ENCODE measurements around the gene PAK1.

The PAK1 gene

GRCh38 chr11:77467233-77467632, 6.7 kb downstream of the PAK1 start:
- H3K27me3 ChIP-seq (ENCODE audit: control insufficient read depth in 5 of 5, insufficient read depth in 4 of 5, low read length in 5 of 5): no peaks in the 10 kb centered on the region
- H3K36me3 ChIP-seq (ENCODE audit: control insufficient read depth in 5 of 5, insufficient read depth in 5 of 5, low read length in 5 of 5): no peaks in the 10 kb centered on the region
- no peaks in the 10 kb centered on the region for H3K9me3 ChIP-seq (ENCODE audit: control insufficient read depth in 5 of 5, low read length in 5 of 5)
- H3K27ac ChIP-seq (ENCODE audit: low read depth, low read length): no peak overlapping the region
- no peak overlapping the region for H3K9ac ChIP-seq (ENCODE audit: low read length in 5 of 5)
- H3K4me1 ChIP-seq (ENCODE audit: control insufficient read depth in 5 of 5, insufficient read depth in 5 of 5, low read length in 5 of 5): no peaks in the 10 kb centered on the region
- H3K4me3 ChIP-seq (ENCODE audit: low read depth in 1 of 5, low read length in 5 of 5): no peak overlapping the region

- H3K27ac ChIP-seq (ENCODE audit: low read depth, low read length): no peak overlapping the region
- H3K9ac ChIP-seq (ENCODE audit: low read length in 5 of 5): no peak overlapping the region
- H3K27me3 ChIP-seq (ENCODE audit: control insufficient read depth in 5 of 5, insufficient read depth in 4 of 5, low read length in 5 of 5): no peaks in the 10 kb centered on the region
- no peaks in the 10 kb centered on the region for H3K9me3 ChIP-seq (ENCODE audit: control insufficient read depth in 5 of 5, low read length in 5 of 5)
- no peaks in the 10 kb centered on the region for H3K4me1 ChIP-seq (ENCODE audit: control insufficient read depth in 5 of 5, insufficient read depth in 5 of 5, low read length in 5 of 5)
- no peaks in the 10 kb centered on the region for H3K36me3 ChIP-seq (ENCODE audit: control insufficient read depth in 5 of 5, insufficient read depth in 5 of 5, low read length in 5 of 5)
- H3K4me3 ChIP-seq (ENCODE audit: low read depth in 1 of 5, low read length in 5 of 5): no peak overlapping the region
Observed at GRCh38 chr11:77457340-77457739, 16.6 kb downstream of the PAK1 start.

GRCh38 chr11:77455740-77456139, 18.2 kb downstream of the PAK1 start:
- no peak overlapping the region for H3K9ac ChIP-seq (ENCODE audit: low read length in 5 of 5)
- no peaks in the 10 kb centered on the region for H3K36me3 ChIP-seq (ENCODE audit: control insufficient read depth in 5 of 5, insufficient read depth in 5 of 5, low read length in 5 of 5)
- H3K4me3 ChIP-seq (ENCODE audit: low read depth in 1 of 5, low read length in 5 of 5): no peak overlapping the region
- no peaks in the 10 kb centered on the region for H3K4me1 ChIP-seq (ENCODE audit: control insufficient read depth in 5 of 5, insufficient read depth in 5 of 5, low read length in 5 of 5)
- no peaks in the 10 kb centered on the region for H3K27me3 ChIP-seq (ENCODE audit: control insufficient read depth in 5 of 5, insufficient read depth in 4 of 5, low read length in 5 of 5)
- no peaks in the 10 kb centered on the region for H3K9me3 ChIP-seq (ENCODE audit: control insufficient read depth in 5 of 5, low read length in 5 of 5)
- H3K27ac ChIP-seq (ENCODE audit: low read depth, low read length): no peak overlapping the region

GRCh38 chr11:77454867-77455655, 18.8 kb downstream of the PAK1 start:
- H3K9me3 ChIP-seq (ENCODE audit: control insufficient read depth in 5 of 5, low read length in 5 of 5): no peaks in the 10 kb centered on the region
- H3K27me3 ChIP-seq (ENCODE audit: control insufficient read depth in 5 of 5, insufficient read depth in 4 of 5, low read length in 5 of 5): no peaks in the 10 kb centered on the region
- no peak overlapping the region for H3K27ac ChIP-seq (ENCODE audit: low read depth, low read length)

GRCh38 chr11:77450227-77450626, 23.7 kb downstream of the PAK1 start:
- no peaks in the 10 kb centered on the region for H3K36me3 ChIP-seq (ENCODE audit: control insufficient read depth in 5 of 5, insufficient read depth in 5 of 5, low read length in 5 of 5)
- no peaks in the 10 kb centered on the region for H3K9me3 ChIP-seq (ENCODE audit: control insufficient read depth in 5 of 5, low read length in 5 of 5)
- no peak overlapping the region for H3K27ac ChIP-seq (ENCODE audit: low read depth, low read length)
- H3K27me3 ChIP-seq (ENCODE audit: control insufficient read depth in 5 of 5, insufficient read depth in 4 of 5, low read length in 5 of 5): no peaks in the 10 kb centered on the region
- no peak overlapping the region for H3K9ac ChIP-seq (ENCODE audit: low read length in 5 of 5)
- no peaks in the 10 kb centered on the region for H3K4me1 ChIP-seq (ENCODE audit: control insufficient read depth in 5 of 5, insufficient read depth in 5 of 5, low read length in 5 of 5)
- H3K4me3 ChIP-seq (ENCODE audit: low read depth in 1 of 5, low read length in 5 of 5): no peak overlapping the region

More at GRCh38 chr11:77454867-77455655, 18.8 kb downstream of the PAK1 start:
- H3K4me1 ChIP-seq (ENCODE audit: control insufficient read depth in 5 of 5, insufficient read depth in 5 of 5, low read length in 5 of 5): no peaks in the 10 kb centered on the region
- H3K4me3 ChIP-seq (ENCODE audit: low read depth in 1 of 5, low read length in 5 of 5): no peak overlapping the region
- no peak overlapping the region for H3K9ac ChIP-seq (ENCODE audit: low read length in 5 of 5)
- H3K36me3 ChIP-seq (ENCODE audit: control insufficient read depth in 5 of 5, insufficient read depth in 5 of 5, low read length in 5 of 5): no peaks in the 10 kb centered on the region

- Histone ChIP-seq H3K9me3 (ENCODE audit: control insufficient read depth in 5 of 5, low read length in 5 of 5) (no peaks in the 10 kb centered on the region), H3K4me1 (ENCODE audit: control insufficient read depth in 5 of 5, insufficient read depth in 5 of 5, low read length in 5 of 5) (no peaks in the 10 kb centered on the region), H3K9ac (ENCODE audit: low read length in 5 of 5) (no peak overlapping the region), H3K36me3 (ENCODE audit: control insufficient read depth in 5 of 5, insufficient read depth in 5 of 5, low read length in 5 of 5) (no peaks in the 10 kb centered on the region), H3K27me3 (ENCODE audit: control insufficient read depth in 5 of 5, insufficient read depth in 4 of 5, low read length in 5 of 5) (no peaks in the 10 kb centered on the region), H3K27ac (ENCODE audit: low read depth, low read length) (no peak overlapping the region), H3K4me3 (ENCODE audit: low read depth in 1 of 5, low read length in 5 of 5) (no peak overlapping the region)
Observed at GRCh38 chr11:77449784-77450183, 24.1 kb downstream of the PAK1 start.

- no peaks in the 10 kb centered on the region for H3K4me1 ChIP-seq (ENCODE audit: control insufficient read depth in 5 of 5, insufficient read depth in 5 of 5, low read length in 5 of 5)
- H3K9me3 ChIP-seq (ENCODE audit: control insufficient read depth in 5 of 5, low read length in 5 of 5): no peaks in the 10 kb centered on the region
- no peaks in the 10 kb centered on the region for H3K36me3 ChIP-seq (ENCODE audit: control insufficient read depth in 5 of 5, insufficient read depth in 5 of 5, low read length in 5 of 5)
- no peaks in the 10 kb centered on the region for H3K27me3 ChIP-seq (ENCODE audit: control insufficient read depth in 5 of 5, insufficient read depth in 4 of 5, low read length in 5 of 5)
- no peak overlapping the region for H3K4me3 ChIP-seq (ENCODE audit: low read depth in 1 of 5, low read length in 5 of 5)
- no peak overlapping the region for H3K9ac ChIP-seq (ENCODE audit: low read length in 5 of 5)
- no peak overlapping the region for H3K27ac ChIP-seq (ENCODE audit: low read depth, low read length)
Observed at GRCh38 chr11:77449060-77449521, 24.8 kb downstream of the PAK1 start.

- H3K36me3 ChIP-seq (ENCODE audit: control insufficient read depth in 5 of 5, insufficient read depth in 5 of 5, low read length in 5 of 5): no peaks in the 10 kb centered on the region
Observed at GRCh38 chr11:77448269-77448668, 25.6 kb downstream of the PAK1 start.

GRCh38 chr11:77446911-77447629, 26.8 kb downstream of the PAK1 start:
- no peak overlapping the region for H3K4me3 ChIP-seq (ENCODE audit: low read depth in 1 of 5, low read length in 5 of 5)
- no peaks in the 10 kb centered on the region for H3K36me3 ChIP-seq (ENCODE audit: control insufficient read depth in 5 of 5, insufficient read depth in 5 of 5, low read length in 5 of 5)
- no peak overlapping the region for H3K9ac ChIP-seq (ENCODE audit: low read length in 5 of 5)
- H3K27ac ChIP-seq (ENCODE audit: low read depth, low read length): no peak overlapping the region
- no peaks in the 10 kb centered on the region for H3K9me3 ChIP-seq (ENCODE audit: control insufficient read depth in 5 of 5, low read length in 5 of 5)
- H3K4me1 ChIP-seq (ENCODE audit: control insufficient read depth in 5 of 5, insufficient read depth in 5 of 5, low read length in 5 of 5): no peaks in the 10 kb centered on the region
- H3K27me3 ChIP-seq (ENCODE audit: control insufficient read depth in 5 of 5, insufficient read depth in 4 of 5, low read length in 5 of 5): no peaks in the 10 kb centered on the region

More at GRCh38 chr11:77448269-77448668, 25.6 kb downstream of the PAK1 start:
- Histone ChIP-seq H3K27ac (ENCODE audit: low read depth, low read length) (no peak overlapping the region), H3K4me3 (ENCODE audit: low read depth in 1 of 5, low read length in 5 of 5) (no peak overlapping the region), H3K9me3 (ENCODE audit: control insufficient read depth in 5 of 5, low read length in 5 of 5) (no peaks in the 10 kb centered on the region), H3K27me3 (ENCODE audit: control insufficient read depth in 5 of 5, insufficient read depth in 4 of 5, low read length in 5 of 5) (no peaks in the 10 kb centered on the region), H3K9ac (ENCODE audit: low read length in 5 of 5) (no peak overlapping the region), H3K4me1 (ENCODE audit: control insufficient read depth in 5 of 5, insufficient read depth in 5 of 5, low read length in 5 of 5) (no peaks in the 10 kb centered on the region)

GRCh38 chr11:77444261-77444660, 29.6 kb downstream of the PAK1 start:
- Histone ChIP-seq H3K27ac (ENCODE audit: low read depth, low read length) (no peak overlapping the region), H3K9ac (ENCODE audit: low read length in 5 of 5) (no peak overlapping the region), H3K27me3 (ENCODE audit: control insufficient read depth in 5 of 5, insufficient read depth in 4 of 5, low read length in 5 of 5) (no peaks in the 10 kb centered on the region), H3K4me1 (ENCODE audit: control insufficient read depth in 5 of 5, insufficient read depth in 5 of 5, low read length in 5 of 5) (no peaks in the 10 kb centered on the region), H3K4me3 (ENCODE audit: low read depth in 1 of 5, low read length in 5 of 5) (no peak overlapping the region), H3K9me3 (ENCODE audit: control insufficient read depth in 5 of 5, low read length in 5 of 5) (no peaks in the 10 kb centered on the region), H3K36me3 (ENCODE audit: control insufficient read depth in 5 of 5, insufficient read depth in 5 of 5, low read length in 5 of 5) (no peaks in the 10 kb centered on the region)
